AG04450 (cell line): ENCODE data around the gene BPNT1. TPM values are rescaled to one million over a fixed set of nuclear protein-coding genes. Genes with fewer than 3 reads are reported as not detected.
"Not testable (repeated sequence)": the region's sequence is repeated elsewhere in the genome, so short reads cannot be mapped to it uniquely, and the experiment has no call there.

ENCODE experiments used
- CTCF ChIA-PET: fragments of 300-600, 350-600 bp; formaldehyde crosslinking; extraction: SDS; loops from one replicate; lab custom pipeline; 2022; ENCODE audit warnings: antibody characterized with exemption, inconsistent platforms; lab: Charles Lee
- POLR2A ChIA-PET: fragments of 350-600 bp; formaldehyde crosslinking; extraction: SDS; loops from one replicate; lab custom pipeline; 2021; ENCODE audit warnings: antibody characterized with exemption, inconsistent platforms; lab: Yijun Ruan, JAX
- DNase-seq: peaks from one replicate; pipeline ENCODE4 v3.0.0-alpha.2; 2011; ENCODE audit warnings: low read depth, low spot score
- H3K27ac ChIP-seq: one replicate; pipeline ENCODE4 v1.5.1; 2012; ENCODE audit warnings: low read depth, low read length, control low read depth
- H3K27me3 ChIP-seq: one replicate; pipeline ENCODE4 v1.6.0; 2012; ENCODE audit warnings: low read length; ENCODE audit not compliant: control insufficient read depth, insufficient read depth
- H3K4me3 ChIP-seq: 2 replicates; pipeline ENCODE4 v1.5.1; 2011; ENCODE audit warnings: mild to moderate bottlenecking, low read depth, low read length, control low read depth
- H3K9me3 ChIP-seq: 2 replicates; pipeline ENCODE4 v1.5.1; 2012; ENCODE audit warnings: low read length; ENCODE audit not compliant: control insufficient read depth, insufficient read depth
- polyA plus RNA-seq: library from polyadenylated mRNA; depleted of rRNA; stranded (reverse); fragments of >200 nt; gene quantifications from 2 replicates; pipeline ENCODE4 v1.2.3, GENCODE V29; 2011
- TF ChIP-seq, protein P1 (sequence below): IDR thresholded peaks from 2 replicates; pipeline ENCODE4 v1.5.1; 2011; ENCODE audit warnings: low read depth, low read length, control low read depth, inconsistent platforms

The BPNT1 gene
- polyA plus RNA-seq, 1 experiment: 54.1 TPM

DNA sequence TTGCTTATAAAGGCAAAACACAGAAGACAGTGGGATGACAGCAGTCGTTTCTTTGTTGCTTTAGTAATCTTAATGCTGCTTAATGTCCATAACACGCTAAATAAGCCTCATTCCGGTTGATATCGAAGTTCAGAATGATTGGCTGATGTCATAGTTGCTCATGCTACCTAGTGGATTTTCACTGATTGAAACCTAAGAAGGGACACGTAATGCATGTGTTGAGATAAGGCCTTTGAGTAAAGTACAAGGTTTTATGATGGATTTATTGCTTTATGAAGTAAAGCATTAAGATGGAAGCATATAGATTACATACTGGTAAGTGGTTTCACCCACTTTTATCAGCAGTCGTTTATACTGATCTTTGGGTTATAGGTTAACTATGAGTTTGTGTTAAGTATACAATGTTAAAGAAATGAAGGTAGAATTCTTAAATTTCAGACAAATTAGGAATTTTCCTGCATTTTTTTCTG is 29.5 kb upstream of the BPNT1 start:
- no peaks in the 10 kb centered on the region for H3K27me3 ChIP-seq
- ChIA-PET POLR2A (no interaction called here), CTCF (no interaction called here)
- TF ChIP-seq, protein P1, sequence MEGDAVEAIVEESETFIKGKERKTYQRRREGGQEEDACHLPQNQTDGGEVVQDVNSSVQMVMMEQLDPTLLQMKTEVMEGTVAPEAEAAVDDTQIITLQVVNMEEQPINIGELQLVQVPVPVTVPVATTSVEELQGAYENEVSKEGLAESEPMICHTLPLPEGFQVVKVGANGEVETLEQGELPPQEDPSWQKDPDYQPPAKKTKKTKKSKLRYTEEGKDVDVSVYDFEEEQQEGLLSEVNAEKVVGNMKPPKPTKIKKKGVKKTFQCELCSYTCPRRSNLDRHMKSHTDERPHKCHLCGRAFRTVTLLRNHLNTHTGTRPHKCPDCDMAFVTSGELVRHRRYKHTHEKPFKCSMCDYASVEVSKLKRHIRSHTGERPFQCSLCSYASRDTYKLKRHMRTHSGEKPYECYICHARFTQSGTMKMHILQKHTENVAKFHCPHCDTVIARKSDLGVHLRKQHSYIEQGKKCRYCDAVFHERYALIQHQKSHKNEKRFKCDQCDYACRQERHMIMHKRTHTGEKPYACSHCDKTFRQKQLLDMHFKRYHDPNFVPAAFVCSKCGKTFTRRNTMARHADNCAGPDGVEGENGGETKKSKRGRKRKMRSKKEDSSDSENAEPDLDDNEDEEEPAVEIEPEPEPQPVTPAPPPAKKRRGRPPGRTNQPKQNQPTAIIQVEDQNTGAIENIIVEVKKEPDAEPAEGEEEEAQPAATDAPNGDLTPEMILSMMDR: no peak
- no peak overlapping the region for H3K4me3 ChIP-seq
- H3K27ac ChIP-seq: no peak overlapping the region
- DNase-seq: no peak
- no peaks in the 10 kb centered on the region for H3K9me3 ChIP-seq

DNA sequence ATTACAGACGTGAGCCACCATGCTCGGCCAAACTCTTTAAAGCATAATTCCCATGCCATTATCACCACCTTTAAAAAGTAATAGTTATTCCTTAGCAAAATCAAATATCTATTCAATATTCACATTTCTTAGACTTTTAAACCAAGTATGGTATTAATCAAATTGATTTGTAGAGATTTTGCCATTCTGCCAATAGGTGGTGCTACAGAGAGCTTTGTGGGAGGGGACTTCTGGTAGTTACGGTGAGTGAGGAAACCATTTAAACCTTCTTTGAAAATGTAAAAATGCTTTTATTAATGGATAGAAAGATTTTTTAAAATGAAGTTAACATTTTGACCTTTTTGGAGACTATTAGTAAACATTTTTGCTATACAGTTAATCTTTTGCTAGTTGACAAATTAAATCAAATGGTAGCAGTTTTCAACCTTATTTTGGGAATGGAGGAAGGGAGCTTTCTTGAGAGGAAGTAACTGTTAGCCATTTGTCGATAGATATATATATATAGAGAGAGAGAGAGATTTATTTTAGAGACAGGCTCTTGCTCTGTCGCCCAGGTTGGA is 23.6 kb upstream of the BPNT1 start:
- no peak for DNase-seq
- CTCF ChIA-PET: interaction anchor here (0.6 to 2.1 kb wide), 9 partner anchors 8 to 101 kb away, joined by 3 to 9 read pairs (median 3); no protein-coding TSS in a partner anchor
- no peak overlapping the region for H3K27ac ChIP-seq
- H3K9me3 ChIP-seq: no peaks in the 10 kb centered on the region
- TF ChIP-seq, protein P1: peak; percentile 52
- H3K27me3 ChIP-seq: no peaks in the 10 kb centered on the region
- no peak overlapping the region for H3K4me3 ChIP-seq
- POLR2A ChIA-PET: no interaction called here

DNA sequence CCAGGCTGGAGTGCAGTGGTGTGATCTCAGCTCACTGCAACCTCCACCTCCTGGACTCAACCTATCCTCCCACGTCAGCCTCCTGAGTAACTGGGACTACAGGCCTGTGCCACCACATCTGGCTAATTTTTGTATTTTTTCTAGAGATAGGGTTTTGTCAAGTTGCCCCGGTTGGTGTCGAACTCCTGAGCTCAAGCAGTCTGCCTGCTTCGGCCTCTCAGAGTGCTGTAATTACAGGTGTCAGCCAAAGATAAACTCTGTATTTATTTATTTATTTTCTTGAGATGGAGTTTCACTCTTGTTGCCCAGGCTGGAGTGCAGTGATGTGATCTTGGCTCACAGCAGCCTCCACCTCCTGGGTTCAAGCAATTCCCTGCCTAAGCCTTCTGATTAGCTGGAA is 23.0 kb upstream of the BPNT1 start:
- DNase-seq, H3K27ac ChIP-seq, H3K27me3 ChIP-seq, H3K9me3 ChIP-seq, H3K4me3 ChIP-seq, POLR2A ChIA-PET: not testable (repeated sequence)
- CTCF ChIA-PET: interaction anchor here (0.6 to 2.1 kb wide), 7 partner anchors 12 to 100 kb away, joined by 3 to 9 read pairs (median 3); no protein-coding TSS in a partner anchor

DNA sequence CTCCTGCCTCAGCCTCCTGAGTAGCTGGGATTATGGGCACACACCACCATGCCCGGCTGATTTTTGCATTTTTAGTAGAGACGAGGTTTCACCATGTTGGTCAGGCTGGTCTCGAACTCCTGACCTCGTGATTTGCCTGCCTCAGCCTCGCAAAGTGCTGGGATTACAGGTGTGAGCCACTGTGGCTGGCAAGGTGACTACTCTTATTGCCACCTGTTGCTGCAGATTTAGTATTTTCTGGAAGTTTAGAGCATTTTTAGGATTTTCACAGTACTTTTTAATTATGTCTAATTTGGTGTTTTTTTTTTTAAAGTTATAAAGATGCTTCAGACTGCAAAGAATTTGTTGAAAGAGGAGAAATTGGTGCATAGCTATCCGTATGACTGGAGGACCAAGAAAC is 20.9 kb upstream of the BPNT1 start:
- H3K27me3 ChIP-seq, H3K27ac ChIP-seq, DNase-seq, H3K4me3 ChIP-seq, H3K9me3 ChIP-seq, POLR2A ChIA-PET: not testable (repeated sequence)
- CTCF ChIA-PET: interaction anchor here (1.2 kb wide), 1 partner anchor 119 kb away, joined by 3 read pairs; no protein-coding TSS in a partner anchor

DNA sequence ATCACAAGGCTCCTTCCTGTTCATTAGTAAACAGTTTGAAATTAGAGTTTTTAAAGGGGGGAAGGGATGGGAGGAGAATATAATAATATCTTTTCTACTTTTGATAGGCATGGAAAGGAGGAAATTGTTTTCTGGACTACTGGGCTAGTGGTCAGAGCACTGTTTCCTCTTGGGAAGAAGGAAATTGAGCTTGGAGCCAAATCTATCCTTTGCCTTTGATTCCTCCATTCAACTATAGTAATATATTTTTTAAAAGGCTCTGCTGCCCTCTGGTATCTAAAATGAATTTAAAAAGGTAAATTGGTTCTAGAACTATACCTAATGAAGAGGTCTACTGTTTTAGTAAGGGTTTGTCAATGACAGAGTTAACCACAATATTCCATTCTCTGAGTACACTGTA is 10.2 kb upstream of the BPNT1 start:
- Histone ChIP-seq H3K9me3 (no peaks in the 10 kb centered on the region), H3K4me3 (no peak overlapping the region), H3K27me3 (no peaks in the 10 kb centered on the region), H3K27ac (no peak overlapping the region)
- CTCF ChIA-PET: interaction anchor here (0.9 kb wide), 2 partner anchors 10 to 12 kb away, joined by 3 to 4 read pairs; partner anchors contain the start of gene BPNT1
- TF ChIP-seq, protein P1: no peak
- no peak for DNase-seq
- POLR2A ChIA-PET: no interaction called here
